Heart left ventricle (tissue), 13 donors: ENCODE results near the gene M6PR.

Source experiments
- POLR2A ChIP-seq, 2 donors: fragments of 450-650 bp; IDR thresholded peaks; one replicate each; pipeline ENCODE4 v1.6.1; 2017; ENCODE audit warnings: antibody characterized with exemption in 2 of 2, mild to moderate bottlenecking in 2 of 2, moderate library complexity in 2 of 2
- TF ChIP-seq, protein P1 (sequence below), 12 donors: fragments of 200-600 bp; sonication (generic) in 4 of 12; IDR thresholded peaks; one replicate each; pipeline versions ENCODE4 v1.5.0 to v1.8.0; 2018 to 2022; ENCODE audit warnings: antibody characterized with exemption in 12 of 12, mild to moderate bottlenecking in 5 of 12
- donor health status: ischemic (EF 13 %, LVEDD 7.1; RV severe dilation, severe dysfunction).
- donor health status: DM: no; HTN: yes; CAD: no.
- donor health status: DM: no; HTN: no; CAD: no.
- donor health status: ischemic (EF 25% LVEDD 6.9; RV normal size, moderate dysfunction).
- donor health status: ischemic (EF 25% LVEDD 5.7; RV mildly dilated, moderate dysfunction).
- donor health status: ischemic (EF 35%, LVEDD 5.7; RV mildly dilated, moderate dysfunction).
- donor health status: nonischemic (EF 11% LVEDD 7.7; RV severe dilation, severe dysfunction).
- donor health status: DM: yes; HTN: yes; CAD: no.
- donor health status: PGD.
- donor health status: ischemic (EF 29% LVEDD 5.4; RV normal size, mild dysfunction).
- donor health status: nonischemic (EF 23%, LVEDD 6.1; RV moderate dilation, normal function).

- TF ChIP-seq, protein P1, sequence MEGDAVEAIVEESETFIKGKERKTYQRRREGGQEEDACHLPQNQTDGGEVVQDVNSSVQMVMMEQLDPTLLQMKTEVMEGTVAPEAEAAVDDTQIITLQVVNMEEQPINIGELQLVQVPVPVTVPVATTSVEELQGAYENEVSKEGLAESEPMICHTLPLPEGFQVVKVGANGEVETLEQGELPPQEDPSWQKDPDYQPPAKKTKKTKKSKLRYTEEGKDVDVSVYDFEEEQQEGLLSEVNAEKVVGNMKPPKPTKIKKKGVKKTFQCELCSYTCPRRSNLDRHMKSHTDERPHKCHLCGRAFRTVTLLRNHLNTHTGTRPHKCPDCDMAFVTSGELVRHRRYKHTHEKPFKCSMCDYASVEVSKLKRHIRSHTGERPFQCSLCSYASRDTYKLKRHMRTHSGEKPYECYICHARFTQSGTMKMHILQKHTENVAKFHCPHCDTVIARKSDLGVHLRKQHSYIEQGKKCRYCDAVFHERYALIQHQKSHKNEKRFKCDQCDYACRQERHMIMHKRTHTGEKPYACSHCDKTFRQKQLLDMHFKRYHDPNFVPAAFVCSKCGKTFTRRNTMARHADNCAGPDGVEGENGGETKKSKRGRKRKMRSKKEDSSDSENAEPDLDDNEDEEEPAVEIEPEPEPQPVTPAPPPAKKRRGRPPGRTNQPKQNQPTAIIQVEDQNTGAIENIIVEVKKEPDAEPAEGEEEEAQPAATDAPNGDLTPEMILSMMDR (IDR thresholded peaks at IDR 0.05): no peak
- TF ChIP-seq POLR2A (IDR thresholded peaks at IDR 0.05): no peak
Measured at GRCh38 chr12:8903646-8904045, 45.8 kb downstream of the M6PR start.
